Activated naive CD4-positive, alpha-beta T cell treated with anti-CD3 and anti-CD28 coated beads, Interleukin-2, amount 10 ng/mL, durations not matched to agents 7 days and 5 days (primary cell): ENCODE measurements around the gene AHNAK.

Experiments
- CTCF ChIA-PET: fragments of 350-600 bp; sonication (Branson Sonifier 250); formaldehyde crosslinking; loops from one replicate; lab custom pipeline; 2021; ENCODE audit warnings: antibody characterized with exemption; lab: Charles Lee
- DNase-seq: peaks from one replicate; pipeline ENCODE4 v3.0.0-alpha.2; 2020
- H3K27ac Mint-ChIP-seq: one replicate; pipeline ENCODE4 v1.8.0; 2021; ENCODE audit warnings: mild to moderate bottlenecking, moderate library complexity, mixed read lengths
- H3K27me3 Mint-ChIP-seq: one replicate; pipeline ENCODE4 v1.8.0; 2021; ENCODE audit warnings: mild to moderate bottlenecking, mixed read lengths
- H3K36me3 Mint-ChIP-seq: one replicate; pipeline ENCODE4 v1.8.0; 2021; ENCODE audit warnings: mixed read lengths
- H3K4me1 Mint-ChIP-seq: one replicate; pipeline ENCODE4 v1.8.0; 2021; ENCODE audit warnings: mixed read lengths
- H3K4me3 Mint-ChIP-seq: one replicate; pipeline ENCODE4 v1.8.0; 2021; ENCODE audit warnings: mild to moderate bottlenecking, moderate library complexity, mixed read lengths
- H3K9me3 Mint-ChIP-seq: one replicate; pipeline ENCODE4 v1.8.0; 2021; ENCODE audit warnings: mixed read lengths

The AHNAK gene

GRCh38 chr11:62498031-62498430, 48.6 kb downstream of the AHNAK start:
- H3K27me3 Mint-ChIP-seq: peaks cover 57% of the 10 kb centered on the region
- peaks cover 10% of the 10 kb centered on the region for H3K4me1 Mint-ChIP-seq
- H3K4me3 Mint-ChIP-seq: no peak overlapping the region
- H3K36me3 Mint-ChIP-seq: no peaks in the 10 kb centered on the region
- no peaks in the 10 kb centered on the region for H3K9me3 Mint-ChIP-seq
- no peak overlapping the region for H3K27ac Mint-ChIP-seq
- no peak for DNase-seq
- CTCF ChIA-PET: interaction anchor here (0.7 to 2.2 kb wide), 3 partner anchors 42 to 62 kb away, joined by 3 to 8 read pairs (median 4); no protein-coding TSS in a partner anchor

- CTCF ChIA-PET: interaction anchor here (0.7 to 2.2 kb wide), 3 partner anchors 43 to 63 kb away, joined by 3 to 8 read pairs (median 4); no protein-coding TSS in a partner anchor
- H3K27ac Mint-ChIP-seq: no peak overlapping the region
- H3K27me3 Mint-ChIP-seq: peaks cover 51% of the 10 kb centered on the region
- no peak overlapping the region for H3K4me3 Mint-ChIP-seq
- DNase-seq: peak; percentile 36
- no peaks in the 10 kb centered on the region for H3K9me3 Mint-ChIP-seq
- peaks cover 5% of the 10 kb centered on the region for H3K4me1 Mint-ChIP-seq
- H3K36me3 Mint-ChIP-seq: no peaks in the 10 kb centered on the region
These were observed 49.3 kb downstream of the AHNAK start for GRCh38 chr11:62497132-62497801.

DNA sequence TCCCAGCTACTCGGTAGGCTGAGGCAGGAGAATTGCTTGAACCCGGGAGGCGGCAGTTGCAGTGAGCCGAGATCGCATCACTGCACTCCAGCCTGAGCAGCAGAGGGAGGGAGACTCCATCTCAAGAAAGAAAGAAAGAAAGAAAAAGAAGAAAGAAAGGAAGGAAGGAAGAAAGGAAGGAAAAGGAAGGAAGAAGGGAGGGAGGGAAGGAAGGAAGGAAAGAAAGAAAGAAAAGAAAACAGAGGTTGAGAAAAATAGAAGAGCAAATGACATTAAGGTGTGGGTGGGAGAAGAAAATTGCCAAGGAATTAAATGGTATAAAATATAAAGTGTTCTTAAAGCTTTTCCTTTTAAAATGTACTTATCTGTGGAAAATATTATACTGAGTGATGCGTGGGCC, 49.9 kb downstream of the AHNAK start:
- DNase-seq: no peak
- Mint-ChIP-seq H3K36me3 (no peaks in the 10 kb centered on the region), H3K4me3 (no peak overlapping the region), H3K4me1 (peaks cover 4% of the 10 kb centered on the region), H3K27me3 (peaks cover 51% of the 10 kb centered on the region), H3K9me3 (no peaks in the 10 kb centered on the region), H3K27ac (no peak overlapping the region)
- CTCF ChIA-PET: interaction anchor here (1.6 to 2.2 kb wide), 2 partner anchors 43 to 63 kb away, joined by 4 to 8 read pairs; no protein-coding TSS in a partner anchor

- peaks cover 32% of the 10 kb centered on the region for H3K27me3 Mint-ChIP-seq
- no peaks in the 10 kb centered on the region for H3K9me3 Mint-ChIP-seq
- H3K36me3 Mint-ChIP-seq: no peaks in the 10 kb centered on the region
- no peak overlapping the region for H3K4me3 Mint-ChIP-seq
- no peak for DNase-seq
- H3K27ac Mint-ChIP-seq: no peak overlapping the region
- CTCF ChIA-PET: no interaction called here
- H3K4me1 Mint-ChIP-seq: peaks cover under 1% of the 10 kb centered on the region
These were observed 52.4 kb downstream of the AHNAK start for GRCh38 chr11:62494246-62494645.

GRCh38 chr11:62493801-62494200, 52.8 kb downstream of the AHNAK start:
- no peak overlapping the region for H3K27ac Mint-ChIP-seq
- peaks cover 27% of the 10 kb centered on the region for H3K27me3 Mint-ChIP-seq
- H3K36me3 Mint-ChIP-seq: no peaks in the 10 kb centered on the region
- no peaks in the 10 kb centered on the region for H3K9me3 Mint-ChIP-seq
- no peaks in the 10 kb centered on the region for H3K4me1 Mint-ChIP-seq
- DNase-seq: no peak
- no peak overlapping the region for H3K4me3 Mint-ChIP-seq
- CTCF ChIA-PET: no interaction called here

DNA sequence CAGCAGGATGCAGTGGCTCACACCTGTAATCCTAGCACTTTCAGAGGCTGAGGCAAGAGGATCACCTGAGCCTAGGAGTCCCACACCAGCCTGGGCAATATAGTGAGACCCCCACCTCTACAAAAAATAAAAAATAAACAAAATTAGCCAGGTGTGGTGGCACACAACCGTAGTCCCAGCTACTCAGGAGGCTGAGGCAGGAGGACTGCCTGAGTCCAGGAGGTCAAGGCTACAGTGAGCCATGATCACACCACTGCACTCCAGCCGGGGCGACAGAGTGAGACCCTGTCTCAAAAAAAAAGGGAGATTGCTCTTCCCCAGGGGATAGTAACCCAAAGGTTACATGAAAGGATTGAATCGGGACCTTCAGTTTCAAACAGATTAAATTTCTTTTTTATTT, 54.0 kb downstream of the AHNAK start:
- DNase-seq: no peak
- Mint-ChIP-seq H3K9me3 (no peaks in the 10 kb centered on the region), H3K27ac (no peak overlapping the region), H3K36me3 (no peaks in the 10 kb centered on the region), H3K27me3 (peaks cover 29% of the 10 kb centered on the region), H3K4me1 (peaks cover 4% of the 10 kb centered on the region), H3K4me3 (no peak overlapping the region)
- CTCF ChIA-PET: no interaction called here

DNA sequence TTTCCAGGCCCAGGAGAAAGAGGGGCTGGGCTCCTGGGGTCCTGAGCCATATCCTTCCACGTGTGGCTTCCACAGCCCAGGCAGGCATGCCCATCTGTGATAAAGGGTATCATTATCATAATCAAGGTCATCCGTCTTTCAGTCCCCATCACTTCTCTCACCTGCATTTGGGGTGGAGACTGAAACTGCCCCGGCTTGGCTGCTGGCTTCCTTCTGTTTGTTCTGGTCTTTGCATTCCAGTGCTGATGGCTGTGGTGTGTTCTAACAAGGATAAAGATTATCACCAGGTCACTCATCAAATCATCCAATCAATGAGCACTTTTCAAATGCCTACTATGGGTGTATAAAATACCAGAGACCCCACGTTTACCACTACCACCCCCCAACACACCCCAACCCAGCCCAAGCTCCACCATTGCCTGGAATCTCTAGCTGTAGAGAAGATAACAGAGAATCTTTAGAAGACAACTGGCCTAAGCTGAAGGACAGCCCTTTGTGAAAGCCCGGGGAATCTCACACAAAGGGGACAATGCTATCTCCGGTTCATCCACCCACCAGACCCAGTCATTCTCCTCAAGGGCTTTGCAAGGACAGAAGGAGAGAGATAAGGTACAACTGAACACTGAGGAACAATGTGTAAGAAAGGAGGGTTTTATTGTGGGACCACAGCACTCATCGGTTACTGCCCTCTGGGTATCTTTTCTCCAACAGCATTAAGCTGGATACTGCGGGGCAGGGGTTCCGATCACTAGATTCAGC, 54.9 kb downstream of the AHNAK start:
- CTCF ChIA-PET: no interaction called here
- Mint-ChIP-seq H3K4me3 (no peak overlapping the region), H3K9me3 (no peaks in the 10 kb centered on the region), H3K36me3 (no peaks in the 10 kb centered on the region), H3K4me1 (peaks cover 7% of the 10 kb centered on the region), H3K27me3 (peaks cover 26% of the 10 kb centered on the region), H3K27ac (no peak overlapping the region)
- no peak for DNase-seq

GRCh38 chr11:62489204-62489603, 57.4 kb downstream of the AHNAK start:
- peaks cover 27% of the 10 kb centered on the region for H3K27me3 Mint-ChIP-seq
- no peak for DNase-seq
- no peaks in the 10 kb centered on the region for H3K9me3 Mint-ChIP-seq
- H3K36me3 Mint-ChIP-seq: no peaks in the 10 kb centered on the region
- no peak overlapping the region for H3K27ac Mint-ChIP-seq
- CTCF ChIA-PET: interaction anchor here (0.7 to 1.0 kb wide), 2 partner anchors 71 to 199 kb away, joined by 3 to 5 read pairs; no protein-coding TSS in a partner anchor
- peaks cover 7% of the 10 kb centered on the region for H3K4me1 Mint-ChIP-seq
- H3K4me3 Mint-ChIP-seq: no peak overlapping the region

- Mint-ChIP-seq H3K27me3 (peaks cover 22% of the 10 kb centered on the region), H3K4me3 (no peak overlapping the region), H3K4me1 (peaks cover 7% of the 10 kb centered on the region), H3K36me3 (no peaks in the 10 kb centered on the region), H3K27ac (no peak overlapping the region), H3K9me3 (no peaks in the 10 kb centered on the region)
- CTCF ChIA-PET: interaction anchor here (0.6 to 1.9 kb wide), 4 partner anchors 20 to 63 kb away, joined by 3 to 6 read pairs (median 4); no protein-coding TSS in a partner anchor
- DNase-seq: no peak
These were observed 58.7 kb downstream of the AHNAK start for GRCh38 chr11:62487738-62488551.

DNA sequence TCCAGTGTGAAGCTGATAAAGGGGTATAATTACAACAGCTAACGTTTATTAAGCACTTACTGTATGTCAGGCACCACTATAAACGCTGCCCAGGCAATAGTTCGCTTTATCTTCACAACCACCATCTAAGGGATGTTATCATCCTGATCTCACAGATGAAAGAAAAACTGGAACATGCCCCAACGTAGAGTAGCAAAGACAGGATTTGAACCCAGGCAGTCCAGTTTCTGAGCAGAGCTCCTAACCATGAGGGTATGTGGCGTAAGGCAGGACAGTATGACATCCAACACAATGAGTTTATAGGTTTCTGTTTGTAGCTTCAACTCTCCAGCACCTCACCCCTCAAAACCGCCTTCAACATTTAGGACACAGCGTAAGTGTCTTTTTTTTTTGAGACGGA, 59.5 kb downstream of the AHNAK start:
- Mint-ChIP-seq H3K36me3 (no peaks in the 10 kb centered on the region), H3K4me1 (peaks cover 7% of the 10 kb centered on the region), H3K27me3 (peaks cover 19% of the 10 kb centered on the region), H3K27ac (no peak overlapping the region), H3K4me3 (no peak overlapping the region), H3K9me3 (no peaks in the 10 kb centered on the region)
- no peak for DNase-seq
- CTCF ChIA-PET: interaction anchor here (0.6 to 1.9 kb wide), 4 partner anchors 21 to 62 kb away, joined by 3 to 6 read pairs (median 4); no protein-coding TSS in a partner anchor

DNA sequence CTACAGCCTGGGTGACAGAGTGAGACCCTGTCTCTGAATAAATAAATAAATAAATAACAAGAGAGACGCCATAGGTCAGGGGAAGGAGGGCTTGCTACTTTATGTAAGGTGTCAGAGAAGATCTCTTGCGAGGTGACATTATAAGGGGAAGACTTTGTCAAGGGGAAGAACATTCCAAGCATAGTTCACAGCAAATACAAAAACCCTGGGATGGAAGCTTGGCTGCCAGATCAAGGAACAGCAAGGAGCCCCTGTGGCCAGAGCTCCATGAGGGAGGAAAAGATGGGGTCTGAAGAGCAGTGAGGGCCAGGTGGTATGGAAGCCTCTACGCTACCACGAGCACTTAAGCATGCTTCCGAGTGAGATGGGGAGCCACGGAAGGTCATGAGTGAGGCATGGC, 62.3 kb downstream of the AHNAK start:
- no peak for DNase-seq
- Mint-ChIP-seq H3K4me1 (peaks cover 7% of the 10 kb centered on the region), H3K36me3 (no peaks in the 10 kb centered on the region), H3K27me3 (peaks cover 10% of the 10 kb centered on the region), H3K27ac (no peak overlapping the region), H3K4me3 (no peak overlapping the region), H3K9me3 (no peaks in the 10 kb centered on the region)
- CTCF ChIA-PET: interaction anchor here (1.1 kb wide), 1 partner anchor 23 kb away, joined by 3 read pairs; no protein-coding TSS in a partner anchor

- CTCF ChIA-PET: interaction anchor here (1.3 kb wide), 2 partner anchors 58 to 88 kb away, joined by 3 to 5 read pairs; no protein-coding TSS in a partner anchor
- Mint-ChIP-seq H3K27me3 (peaks cover 17% of the 10 kb centered on the region), H3K4me3 (no peak overlapping the region)
These were observed 63.9 kb downstream of the AHNAK start for GRCh38 chr11:62482753-62483152.

GRCh38 chr11:62479631-62480201, 66.9 kb downstream of the AHNAK start:
- Mint-ChIP-seq H3K4me3 (no peak overlapping the region), H3K27me3 (peaks cover 11% of the 10 kb centered on the region), H3K27ac (no peak overlapping the region), H3K4me1 (no peaks in the 10 kb centered on the region), H3K9me3 (no peaks in the 10 kb centered on the region), H3K36me3 (no peaks in the 10 kb centered on the region)
- no peak for DNase-seq
- CTCF ChIA-PET: no interaction called here

More at GRCh38 chr11:62482753-62483152, 63.9 kb downstream of the AHNAK start:
- H3K9me3 Mint-ChIP-seq: no peaks in the 10 kb centered on the region
- no peaks in the 10 kb centered on the region for H3K36me3 Mint-ChIP-seq
- DNase-seq: no peak
- peaks cover 5% of the 10 kb centered on the region for H3K4me1 Mint-ChIP-seq
- no peak overlapping the region for H3K27ac Mint-ChIP-seq
